Dermis lymphatic vessel endothelial cell (primary cell): ENCODE results near the gene MMP8. TPM values are rescaled to one million over a fixed set of nuclear protein-coding genes. Genes with fewer than 3 reads are reported as not detected.

Experiments used
- total RNA-seq: library from RNA; depleted of rRNA; stranded (reverse); fragments of >200 nt; gene quantifications from 2 replicates; pipeline ENCODE4 v1.2.1, GENCODE V29; 2014

The MMP8 gene, protein sequence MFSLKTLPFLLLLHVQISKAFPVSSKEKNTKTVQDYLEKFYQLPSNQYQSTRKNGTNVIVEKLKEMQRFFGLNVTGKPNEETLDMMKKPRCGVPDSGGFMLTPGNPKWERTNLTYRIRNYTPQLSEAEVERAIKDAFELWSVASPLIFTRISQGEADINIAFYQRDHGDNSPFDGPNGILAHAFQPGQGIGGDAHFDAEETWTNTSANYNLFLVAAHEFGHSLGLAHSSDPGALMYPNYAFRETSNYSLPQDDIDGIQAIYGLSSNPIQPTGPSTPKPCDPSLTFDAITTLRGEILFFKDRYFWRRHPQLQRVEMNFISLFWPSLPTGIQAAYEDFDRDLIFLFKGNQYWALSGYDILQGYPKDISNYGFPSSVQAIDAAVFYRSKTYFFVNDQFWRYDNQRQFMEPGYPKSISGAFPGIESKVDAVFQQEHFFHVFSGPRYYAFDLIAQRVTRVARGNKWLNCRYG
- not detected in 2 replicates for total RNA-seq

GRCh38 chr11:102724904-102725500 is at the start of gene MMP8:
Gene MMP8, minus strand, starts transcription at chr11:102724954. Its CDS starts 99 bp downstream, at chr11:102724855.

GRCh38 chr11:102705626-102706025 is 19.1 kb downstream of the MMP8 start, which contains the start of gene MMP27:
Gene MMP27, minus strand, starts transcription at chr11:102705769. Its CDS starts 55 bp downstream, at chr11:102705714.

Other genes with a start within 250 kb of the MMP8 start
- gene MMP7, start 194.2 kb downstream of the MMP8 start, total RNA-seq, result 0.43 and 1.7 TPM in 2 replicates
- gene MMP20, start 99.6 kb downstream of the MMP8 start, total RNA-seq, result not detected in 2 replicates
- gene MMP27, start 19.2 kb downstream of the MMP8 start, total RNA-seq, result not detected in 2 replicates
- gene MMP10, start 55.7 kb upstream of the MMP8 start, total RNA-seq, result 0.95 and 1.2 TPM in 2 replicates
- gene MMP1, start 73.2 kb upstream of the MMP8 start, total RNA-seq, result 0.52 and 48.7 TPM in 2 replicates
- gene MMP3, start 118.7 kb upstream of the MMP8 start, total RNA-seq, result not detected in 2 replicates
- gene MMP12, start 150.0 kb upstream of the MMP8 start, total RNA-seq, result not detected in 2 replicates
- not detected in 2 replicates for gene MMP13, start 230.8 kb upstream of the MMP8 start, total RNA-seq